Osteoblast (primary cell): ENCODE data around the gene FAM78B. TPM values are rescaled to one million over a fixed set of nuclear protein-coding genes. Genes with fewer than 3 reads are reported as not detected.

Source experiments
- DNase-seq: peaks from one replicate; pipeline ENCODE4 v3.0.0; 2011; ENCODE audit warnings: low spot score, mixed read lengths; ENCODE audit not compliant: insufficient read length; ENCODE audit errors: missing footprints
- H2AFZ ChIP-seq: 2 replicates; pipeline ENCODE4 v1.6.0; 2011; ENCODE audit warnings: mild to moderate bottlenecking, low read length
- H3K27ac ChIP-seq: 2 replicates; pipeline ENCODE4 v1.5.1; 2011; ENCODE audit warnings: mild to moderate bottlenecking, low read depth, low read length, moderate library complexity
- H3K27me3 ChIP-seq: 2 replicates; pipeline ENCODE4 v1.6.0; 2012; ENCODE audit warnings: mild to moderate bottlenecking, control low read depth, inconsistent platforms, low read length, moderate library complexity; ENCODE audit not compliant: insufficient read depth
- H3K36me3 ChIP-seq: 2 replicates; pipeline ENCODE4 v1.5.1; 2011; ENCODE audit warnings: mild to moderate bottlenecking, low read length, control low read depth, moderate library complexity; ENCODE audit not compliant: insufficient read depth
- H3K4me1 ChIP-seq: 2 replicates; pipeline ENCODE4 v1.5.1; 2011; ENCODE audit warnings: mild to moderate bottlenecking, low read length, control low read depth, moderate library complexity; ENCODE audit not compliant: insufficient read depth
- H3K4me2 ChIP-seq: 2 replicates; pipeline ENCODE4 v1.6.0; 2011; ENCODE audit warnings: mild to moderate bottlenecking, low read length; ENCODE audit not compliant: insufficient read depth
- H3K4me3 ChIP-seq: fragments of 200-600 bp; sonication (generic); 3 replicates; pipeline ENCODE4 v1.5.1; 2012; ENCODE audit warnings: mild to moderate bottlenecking, low read length, inconsistent platforms; ENCODE audit not compliant: insufficient read depth
- H3K79me2 ChIP-seq: 2 replicates; pipeline ENCODE4 v1.6.0; 2012; ENCODE audit warnings: mild to moderate bottlenecking, low read length, control low read depth, inconsistent platforms; ENCODE audit not compliant: insufficient read depth
- H3K9me3 ChIP-seq: 2 replicates; pipeline ENCODE4 v1.5.1; 2011; ENCODE audit warnings: low read depth, low read length, control low read depth
- H4K20me1 ChIP-seq: 2 replicates; pipeline ENCODE4 v1.6.0; 2012; ENCODE audit warnings: mild to moderate bottlenecking, low read length, control low read depth; ENCODE audit not compliant: insufficient read depth
- CTCF ChIP-seq: IDR thresholded peaks from 2 replicates; pipeline ENCODE4 v1.5.1; 2011; ENCODE audit warnings: mild to moderate bottlenecking, low read depth, low read length, moderate library complexity; ENCODE audit errors: extremely low read depth
- total RNA-seq: library from RNA; depleted of rRNA; stranded (reverse); fragments of >200 nt; gene quantifications from 2 replicates; pipeline ENCODE4 v1.2.3, GENCODE V29; 2012

Gene FAM78B
- total RNA-seq, 1 donor = 0.36 TPM

GRCh38 chr1:166197141-166197540, 30.3 kb upstream of the FAM78B start:
- Histone ChIP-seq H3K9me3 (no peaks in the 10 kb centered on the region), H4K20me1 (no peaks in the 10 kb centered on the region), H3K4me3 (no peak overlapping the region), H3K4me1 (no peaks in the 10 kb centered on the region), H2AFZ (no peak overlapping the region), H3K27me3 (no peaks in the 10 kb centered on the region), H3K36me3 (no peaks in the 10 kb centered on the region), H3K27ac (no peak overlapping the region), H3K79me2 (no peaks in the 10 kb centered on the region), H3K4me2 (no peak overlapping the region)
- DNase-seq = no peak
- TF ChIP-seq CTCF = no peak

- Histone ChIP-seq H3K27ac (no peak overlapping the region), H3K4me1 (no peaks in the 10 kb centered on the region), H3K9me3 (no peaks in the 10 kb centered on the region), H4K20me1 (no peaks in the 10 kb centered on the region), H3K4me2 (no peak overlapping the region), H3K36me3 (no peaks in the 10 kb centered on the region), H3K4me3 (no peak overlapping the region), H3K79me2 (no peaks in the 10 kb centered on the region), H2AFZ (no peak overlapping the region), H3K27me3 (no peaks in the 10 kb centered on the region)
- DNase-seq = no peak
- TF ChIP-seq CTCF = no peak
Observed at GRCh38 chr1:166193057-166193698, 26.4 kb upstream of the FAM78B start.

GRCh38 chr1:166190400-166190799, 23.6 kb upstream of the FAM78B start:
- no peaks in the 10 kb centered on the region for H4K20me1 ChIP-seq
- no peak overlapping the region for H3K4me3 ChIP-seq
- no peaks in the 10 kb centered on the region for H3K4me1 ChIP-seq
- no peaks in the 10 kb centered on the region for H3K79me2 ChIP-seq
- no peak for TF ChIP-seq CTCF
- no peaks in the 10 kb centered on the region for H3K9me3 ChIP-seq
- no peak overlapping the region for H3K27ac ChIP-seq
- H3K27me3 ChIP-seq = no peaks in the 10 kb centered on the region
- H3K36me3 ChIP-seq = no peaks in the 10 kb centered on the region
- DNase-seq = no peak
- H3K4me2 ChIP-seq = no peak overlapping the region
- no peak overlapping the region for H2AFZ ChIP-seq

- Histone ChIP-seq H3K36me3 (no peaks in the 10 kb centered on the region), H4K20me1 (no peaks in the 10 kb centered on the region), H2AFZ (no peak overlapping the region), H3K9me3 (no peaks in the 10 kb centered on the region), H3K27ac (no peak overlapping the region), H3K27me3 (no peaks in the 10 kb centered on the region), H3K79me2 (no peaks in the 10 kb centered on the region), H3K4me1 (no peaks in the 10 kb centered on the region), H3K4me2 (no peak overlapping the region), H3K4me3 (no peak overlapping the region)
- TF ChIP-seq CTCF = no peak
- DNase-seq = no peak
Observed at GRCh38 chr1:166189126-166189525, 22.3 kb upstream of the FAM78B start.
